Endothelial cell of umbilical vein (primary cell): ENCODE results near the gene POLN. TPM values are rescaled to one million over a fixed set of nuclear protein-coding genes. Genes with fewer than 3 reads are reported as not detected.

ENCODE experiments used
- BruUV-seq: library from RNA; stranded (reverse); fragments of 400-500 nt; replicated peaks from 2 replicates; lab custom pipeline; 2021; lab: Mats Ljungman, UMichigan
- CTCF ChIA-PET: fragments of 300-600, 350-600 bp; sonication (Branson Sonifier 250); formaldehyde crosslinking; loops from one replicate; lab custom pipeline; 2021; ENCODE audit warnings: antibody characterized with exemption, inconsistent platforms; lab: Charles Lee
- POLR2A ChIA-PET: fragments of 300-600, 350-600 bp; sonication (Branson Sonifier 250); formaldehyde crosslinking; loops from one replicate; lab custom pipeline; 2021; ENCODE audit warnings: antibody characterized with exemption, inconsistent platforms; lab: Charles Lee
- DNase-seq: peaks from one replicate; pipeline ENCODE4 v3.0.0-alpha.2; 2011; ENCODE audit warnings: low read depth, low spot score
- FAIRE-seq: peaks from 2 replicates; lab custom pipeline; 2011; peaks lifted over from hg19 to GRCh38; lab: Jason Lieb, UNC
- H2AFZ ChIP-seq: 2 replicates; pipeline ENCODE4 v1.6.0; 2012; ENCODE audit warnings: low read depth, low read length, control low read depth, inconsistent platforms
- H3K27ac ChIP-seq: 2 replicates; pipeline ENCODE4 v1.5.1; 2011; ENCODE audit warnings: low read depth, mild to moderate bottlenecking, control low read depth, low read length, moderate library complexity; ENCODE audit not compliant: insufficient read depth
- H3K27me3 ChIP-seq, 2 experiments: 2 replicates each; pipeline versions ENCODE4 v1.6.0 to v1.6.1; 2011; ENCODE audit warnings: low read length in 2 of 2, mixed read lengths in 1 of 2; ENCODE audit not compliant: control insufficient read depth in 2 of 2, insufficient read depth in 2 of 2
- H3K36me3 ChIP-seq, 2 experiments: 2 replicates in 1 of 2; 3 replicates in 1 of 2; pipeline ENCODE4 v1.5.1; 2011; ENCODE audit warnings: low read length in 2 of 2, mild to moderate bottlenecking in 1 of 2, moderate library complexity in 1 of 2; ENCODE audit not compliant: control insufficient read depth in 2 of 2, insufficient read depth in 2 of 2; ENCODE audit errors: extremely low read depth in 1 of 2
- H3K4me1 ChIP-seq: 3 replicates; pipeline ENCODE4 v1.5.1; 2011; ENCODE audit warnings: mild to moderate bottlenecking, low read length; ENCODE audit not compliant: control insufficient read depth, insufficient read depth; ENCODE audit errors: extremely low read depth
- H3K4me2 ChIP-seq: 2 replicates; pipeline ENCODE4 v1.6.1; 2011; ENCODE audit warnings: low read length, control low read depth, mixed read lengths; ENCODE audit not compliant: insufficient read depth
- H3K4me3 ChIP-seq, 3 experiments: fragments of 200-600 bp in 1 of 3; sonication (generic), shearing (Covaris generic) in 1 of 3; replicated peaks in 1 of 3; 2 replicates each; pipeline ENCODE4 v1.5.1; 2011 to 2016; ENCODE audit warnings: control low read depth in 3 of 3, low read length in 3 of 3, mild to moderate bottlenecking in 2 of 3, inconsistent platforms in 1 of 3, low read depth in 1 of 3, moderate library complexity in 1 of 3; ENCODE audit not compliant: insufficient read depth in 1 of 3
- H3K79me2 ChIP-seq: 2 replicates; pipeline ENCODE4 v1.6.0; 2012; ENCODE audit warnings: low read length, inconsistent platforms; ENCODE audit not compliant: control insufficient read depth, insufficient read depth
- H3K9ac ChIP-seq: replicated peaks from 2 replicates; pipeline ENCODE3; 2011; ENCODE audit warnings: low read length, control low read depth; ENCODE audit not compliant: insufficient read depth; ENCODE audit errors: extremely low read depth
- H3K9me1 ChIP-seq: replicated peaks from 3 replicates; pipeline ENCODE4 v1.6.0; 2011; ENCODE audit warnings: mild to moderate bottlenecking, low read length; ENCODE audit not compliant: control insufficient read depth, insufficient read depth; ENCODE audit errors: extremely low read depth
- H3K9me3 ChIP-seq: replicated peaks from 2 replicates; pipeline ENCODE4 v1.5.1; 2012; ENCODE audit warnings: low read length, inconsistent platforms; ENCODE audit not compliant: control insufficient read depth, insufficient read depth
- H4K20me1 ChIP-seq: replicated peaks from 2 replicates; pipeline ENCODE3; 2011; ENCODE audit warnings: mild to moderate bottlenecking, low read length; ENCODE audit not compliant: control insufficient read depth, insufficient read depth; ENCODE audit errors: extremely low read depth
- CTCF ChIP-seq, 2 donors: IDR thresholded peaks; 1 replicate in 1 of 2; 2 replicates in 1 of 2; pipeline ENCODE4 v1.5.1; 2011; ENCODE audit warnings: low read length in 2 of 2, mild to moderate bottlenecking in 2 of 2, moderate library complexity in 2 of 2, control low read depth in 1 of 2, inconsistent platforms in 1 of 2, low read depth in 1 of 2; ENCODE audit not compliant: insufficient read depth in 1 of 2; ENCODE audit errors: extremely low read depth in 1 of 2
- EZH2 ChIP-seq: IDR thresholded peaks from 2 replicates; pipeline ENCODE4 v1.6.1; 2012; ENCODE audit warnings: borderline replicate concordance, low read depth, mild to moderate bottlenecking, moderate library complexity, low read length, inconsistent platforms; ENCODE audit not compliant: severe bottlenecking
- FOS ChIP-seq: IDR thresholded peaks from 2 replicates; pipeline ENCODE4 v1.6.1; 2011; ENCODE audit warnings: mild to moderate bottlenecking, low read length, moderate library complexity, borderline replicate concordance; ENCODE audit not compliant: insufficient read depth
- GATA2 ChIP-seq: IDR thresholded peaks from 2 replicates; pipeline ENCODE4 v1.7.0; 2011; ENCODE audit warnings: low read depth, mild to moderate bottlenecking, moderate library complexity, mixed read lengths, low read length; ENCODE audit not compliant: insufficient read length, insufficient read depth
- JUN ChIP-seq: IDR thresholded peaks from 2 replicates; pipeline ENCODE4 v1.6.1; 2011; ENCODE audit warnings: borderline replicate concordance, low read depth; ENCODE audit not compliant: insufficient read length, insufficient read depth
- MYC ChIP-seq: IDR thresholded peaks from one replicate; pipeline ENCODE4 v1.6.1; 2011; ENCODE audit warnings: mild to moderate bottlenecking, low read depth, low read length
- POLR2A ChIP-seq: IDR thresholded peaks from 2 replicates; pipeline ENCODE4 v1.6.1; 2012; ENCODE audit warnings: low read depth, mild to moderate bottlenecking, control low read depth, low read length
- POLR2AphosphoS5 ChIP-seq: IDR thresholded peaks from 2 replicates; pipeline ENCODE4 v1.6.1; 2012; ENCODE audit warnings: low read depth, mild to moderate bottlenecking, control low read depth, low read length, moderate library complexity; ENCODE audit not compliant: insufficient read depth
- dilution Hi-C: fragments of 300-500 bp; cut with MboI; formaldehyde crosslinking; loops from one replicate; pipeline ENCODE4 v1.15.0; 2019; ENCODE audit warnings: low sequenced_read_pairs; ENCODE audit not compliant: extremely low pct_ligation_motif_present
- intact Hi-C: fragments of 100-400 bp; cut with micrococcal nuclease; formaldehyde crosslinking; loops from one replicate; pipeline ENCODE4 v1.10.0; 2022
- polyA plus RNA-seq, 4 experiments: library from polyadenylated mRNA; depleted of rRNA in 3 of 4; stranded (reverse) in 3 of 4; unstranded in 1 of 4; fragments of >200 nt; gene quantifications; 2 replicates each; pipeline versions ENCODE4 v1.2.1 to v1.2.3, GENCODE V29; 2011 to 2012; ENCODE audit warnings: missing spikeins in 1 of 4
- total RNA-seq: library from RNA; stranded (reverse); gene quantifications from 2 replicates; pipeline ENCODE4 v1.2.3, GENCODE V29; 2021
- TF ChIP-seq, protein P1 (sequence below): IDR thresholded peaks from 2 replicates; pipeline ENCODE4 v1.6.1; 2011; ENCODE audit not compliant: insufficient read depth, insufficient read length

The POLN gene
- total and polyA plus RNA-seq, 2 donors (not counting 3 experiments of a cell fraction or from before 2014, with no cell fraction given), result 1.3 to 4.2 TPM

GRCh38 chr4:2104556-2105345 is 137.2 kb downstream of the POLN start:
- Histone ChIP-seq H3K9me3 (no peaks in the 10 kb centered on the region), H3K36me3 (no peaks in the 10 kb centered on the region), H3K27ac (no peak overlapping the region), H3K27me3 (peaks cover 3 to 13% of the 10 kb centered on the region in 2 experiments), H3K79me2 (no peaks in the 10 kb centered on the region), H3K4me3 (no peak overlapping the region), H2AFZ (no peak overlapping the region), H3K9me1 (no peaks in the 10 kb centered on the region), H4K20me1 (no peaks in the 10 kb centered on the region), H3K9ac (no peak overlapping the region), H3K4me2 (no peak overlapping the region), H3K4me1 (no peaks in the 10 kb centered on the region)
- DNase-seq (no peak), FAIRE-seq (no peak)
- CTCF ChIA-PET, result interaction anchor here (1.8 kb wide), 1 partner anchor 10 kb away, joined by 6 read pairs; no protein-coding TSS in a partner anchor
- POLR2A ChIA-PET, result no interaction called here
- intact Hi-C loops (no loop called here), dilution Hi-C loops (no loop called here)
- BruUV-seq, result no TSS peak
- TF ChIP-seq, protein P1, sequence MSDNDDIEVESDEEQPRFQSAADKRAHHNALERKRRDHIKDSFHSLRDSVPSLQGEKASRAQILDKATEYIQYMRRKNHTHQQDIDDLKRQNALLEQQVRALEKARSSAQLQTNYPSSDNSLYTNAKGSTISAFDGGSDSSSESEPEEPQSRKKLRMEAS, result no peak
- TF ChIP-seq JUN (no peak), POLR2A (no peak), FOS (no peak), MYC (no peak), GATA2 (no peak), CTCF (IDR thresholded peaks at IDR 0.05; ENCODE audit: extremely low read depth in 1 of 2, insufficient read depth in 1 of 2, low read depth in 1 of 2, low read length in 2 of 2) (no peak), EZH2 (no peak), POLR2AphosphoS5 (no peak)
